HUES6 (cell line): ENCODE measurements around the gene ABCB9.
"Not testable (repeated sequence)": the region's sequence is repeated elsewhere in the genome, so short reads cannot be mapped to it uniquely, and the experiment has no call there.

Experiments
- H3K27ac ChIP-seq: 2 replicates; pipeline ENCODE4 v1.7.0; 2013; ENCODE audit warnings: low read depth, mild to moderate bottlenecking, low read length, inconsistent platforms
- H3K27me3 ChIP-seq: 2 replicates; pipeline ENCODE4 v1.6.1; 2013; ENCODE audit warnings: low read length; ENCODE audit not compliant: control insufficient read depth, insufficient read depth
- H3K36me3 ChIP-seq: 2 replicates; pipeline ENCODE4 v1.6.1; 2013; ENCODE audit warnings: low read length; ENCODE audit not compliant: control insufficient read depth, insufficient read depth
- H3K4me1 ChIP-seq: 2 replicates; pipeline ENCODE4 v1.6.1; 2013; ENCODE audit warnings: low read length; ENCODE audit not compliant: control insufficient read depth, insufficient read depth
- H3K4me3 ChIP-seq: 2 replicates; pipeline ENCODE4 v1.5.1; 2013; ENCODE audit warnings: low read depth, low read length
- H3K9ac ChIP-seq: one replicate; pipeline ENCODE4 v1.6.1; 2013; ENCODE audit warnings: mild to moderate bottlenecking, low read length
- H3K9me3 ChIP-seq: 2 replicates; pipeline ENCODE4 v1.6.1; 2013; ENCODE audit warnings: low read depth, low read length; ENCODE audit not compliant: control insufficient read depth, insufficient read depth

Gene ABCB9

GRCh38 chr12:122902854-122903692 is 63.2 kb downstream of the ABCB9 start:
- Histone ChIP-seq H3K9me3 (no peaks in the 10 kb centered on the region), H3K36me3 (no peaks in the 10 kb centered on the region), H3K4me1 (peaks cover 8% of the 10 kb centered on the region; the same call in 1 of the 2 replicates), H3K4me3 (no peak overlapping the region), H3K27me3 (peaks cover 7% of the 10 kb centered on the region; the same call in 1 of the 2 replicates), H3K9ac (no peak overlapping the region), H3K27ac (no peak overlapping the region)

- H3K9ac ChIP-seq = no peak overlapping the region
- peaks cover 12% of the 10 kb centered on the region for H3K4me1 ChIP-seq
- H3K36me3 ChIP-seq = no peaks in the 10 kb centered on the region
Measured at GRCh38 chr12:122899887-122900286, 66.4 kb downstream of the ABCB9 start.

GRCh38 chr12:122896662-122897061 is 69.6 kb downstream of the ABCB9 start:
- Histone ChIP-seq H3K4me1 (peaks cover 32% of the 10 kb centered on the region), H3K36me3 (no peaks in the 10 kb centered on the region), H3K27me3 (peaks cover 33% of the 10 kb centered on the region), H3K9ac (no peak overlapping the region), H3K27ac (no peak overlapping the region), H3K9me3 (no peaks in the 10 kb centered on the region), H3K4me3 (no peak overlapping the region)

More at GRCh38 chr12:122899887-122900286, 66.4 kb downstream of the ABCB9 start:
- Histone ChIP-seq H3K27me3 (peaks cover 24% of the 10 kb centered on the region), H3K4me3 (no peak overlapping the region), H3K27ac (no peak overlapping the region), H3K9me3 (no peaks in the 10 kb centered on the region)

- H3K27ac ChIP-seq = no peak within 1 kb of the TSS; the same call in 1 of the 2 replicates
- peak within 1 kb of the TSS; percentile 70 for H3K4me3 ChIP-seq
- no peaks in the 10 kb centered on the region for H3K36me3 ChIP-seq
- peaks cover 38% of the 10 kb centered on the region for H3K4me1 ChIP-seq
- H3K27me3 ChIP-seq = peaks cover 33% of the 10 kb centered on the region
- H3K9ac ChIP-seq = peak within 1 kb of the TSS; percentile 86
- no peaks in the 10 kb centered on the region for H3K9me3 ChIP-seq
Measured at GRCh38 chr12:122895704-122896636, 70.3 kb downstream of the ABCB9 start, which contains the start of gene VPS37B. Gene VPS37B, minus strand, starts transcription at chr12:122896124. Its CDS starts 62 bp downstream, at chr12:122896062.

GRCh38 chr12:122895320-122895703 is 71.0 kb downstream of the ABCB9 start:
- peaks cover 43% of the 10 kb centered on the region for H3K4me1 ChIP-seq
- peak overlapping the region; percentile 86 for H3K9ac ChIP-seq
- peak overlapping the region; percentile 70 for H3K4me3 ChIP-seq
- no peaks in the 10 kb centered on the region for H3K9me3 ChIP-seq
- no peaks in the 10 kb centered on the region for H3K36me3 ChIP-seq
- peaks cover 33% of the 10 kb centered on the region for H3K27me3 ChIP-seq
- no peak overlapping the region; the same call in 1 of the 2 replicates for H3K27ac ChIP-seq

- peaks cover 33% of the 10 kb centered on the region for H3K27me3 ChIP-seq
- no peak overlapping the region for H3K27ac ChIP-seq
- peak overlapping the region; percentile 70 for H3K4me3 ChIP-seq
- no peaks in the 10 kb centered on the region for H3K36me3 ChIP-seq
- peaks cover 46% of the 10 kb centered on the region for H3K4me1 ChIP-seq
- H3K9ac ChIP-seq = peak overlapping the region; percentile 86
- H3K9me3 ChIP-seq = no peaks in the 10 kb centered on the region
Measured at GRCh38 chr12:122894193-122895121, 71.8 kb downstream of the ABCB9 start.

GRCh38 chr12:122893208-122894153 is 72.8 kb downstream of the ABCB9 start:
- Histone ChIP-seq H3K9ac (no peak overlapping the region), H3K4me1 (peaks cover 54% of the 10 kb centered on the region), H3K36me3 (no peaks in the 10 kb centered on the region), H3K9me3 (no peaks in the 10 kb centered on the region), H3K27ac (no peak overlapping the region), H3K4me3 (no peak overlapping the region), H3K27me3 (peaks cover 30% of the 10 kb centered on the region)

- not testable (repeated sequence) for H3K27ac ChIP-seq, H3K4me3 ChIP-seq, H3K9ac ChIP-seq
Measured at GRCh38 chr12:122892724-122893123, 73.5 kb downstream of the ABCB9 start.

GRCh38 chr12:122891661-122892525 is 74.4 kb downstream of the ABCB9 start:
- H3K27me3 ChIP-seq = peaks cover 27% of the 10 kb centered on the region
- H3K4me1 ChIP-seq = peaks cover 68% of the 10 kb centered on the region
- no peaks in the 10 kb centered on the region for H3K9me3 ChIP-seq
- peak overlapping the region; percentile 25 for H3K9ac ChIP-seq
- H3K4me3 ChIP-seq = peak overlapping the region; percentile 36
- H3K36me3 ChIP-seq = no peaks in the 10 kb centered on the region
- H3K27ac ChIP-seq = peak overlapping the region; percentile 62; the same call in 1 of the 2 replicates

More at GRCh38 chr12:122892724-122893123, 73.5 kb downstream of the ABCB9 start:
- H3K9me3 ChIP-seq, H3K36me3 ChIP-seq: not testable (repeated sequence)
- H3K27me3 ChIP-seq = peaks cover 26% of the 10 kb centered on the region
- peaks cover 60% of the 10 kb centered on the region for H3K4me1 ChIP-seq
